Activated CD4-positive, CD25-positive, alpha-beta regulatory T cell (primary cell): ENCODE data around the gene SRGAP3.

Experiments
- DNase-seq, 4 experiments: peaks; one replicate each; lab custom pipeline; 2025; lab: John Stamatoyannopoulos, UW

SRGAP3 gene

DNA sequence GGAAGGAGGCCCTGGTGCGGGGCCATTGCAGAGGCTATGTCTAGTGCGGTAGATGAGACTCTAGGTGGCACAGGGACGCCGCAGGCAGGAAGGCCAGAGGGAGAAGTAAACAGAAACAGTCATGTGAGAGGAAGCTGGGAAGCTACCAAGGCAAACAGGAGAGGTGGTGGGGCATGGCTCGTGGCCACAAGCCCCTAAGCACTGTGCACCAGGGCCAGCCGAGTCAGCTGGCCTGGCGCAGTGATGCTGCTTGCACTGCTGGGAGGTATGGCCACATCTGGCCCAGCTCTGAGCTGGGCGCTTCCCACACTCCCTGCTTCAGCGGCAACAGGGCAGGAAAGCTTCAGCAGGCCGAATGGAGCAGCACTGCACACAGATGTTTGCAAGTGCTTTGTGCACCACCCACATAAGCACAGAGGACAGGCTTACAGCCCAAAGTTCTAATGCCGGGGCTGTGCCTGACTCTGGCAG lies 76.6 kb downstream of the SRGAP3 start:
- DNase-seq: no peak

DNA sequence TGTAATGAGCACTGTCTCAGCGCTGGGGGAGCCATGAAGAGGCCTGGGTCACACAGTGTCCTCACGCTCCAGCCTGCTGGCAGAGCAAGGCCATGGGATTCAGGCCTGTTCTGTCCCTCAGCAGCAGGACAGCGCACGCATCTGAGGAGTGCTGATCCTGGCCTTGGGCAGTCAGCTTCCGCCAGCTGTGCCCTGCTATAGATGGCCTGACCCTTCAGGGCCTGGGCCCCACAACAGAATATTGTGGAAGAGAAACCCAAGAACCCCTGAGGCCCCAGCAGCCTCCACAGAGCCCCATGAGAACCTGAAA lies 78.6 kb downstream of the SRGAP3 start:
- no peak for DNase-seq

DNA sequence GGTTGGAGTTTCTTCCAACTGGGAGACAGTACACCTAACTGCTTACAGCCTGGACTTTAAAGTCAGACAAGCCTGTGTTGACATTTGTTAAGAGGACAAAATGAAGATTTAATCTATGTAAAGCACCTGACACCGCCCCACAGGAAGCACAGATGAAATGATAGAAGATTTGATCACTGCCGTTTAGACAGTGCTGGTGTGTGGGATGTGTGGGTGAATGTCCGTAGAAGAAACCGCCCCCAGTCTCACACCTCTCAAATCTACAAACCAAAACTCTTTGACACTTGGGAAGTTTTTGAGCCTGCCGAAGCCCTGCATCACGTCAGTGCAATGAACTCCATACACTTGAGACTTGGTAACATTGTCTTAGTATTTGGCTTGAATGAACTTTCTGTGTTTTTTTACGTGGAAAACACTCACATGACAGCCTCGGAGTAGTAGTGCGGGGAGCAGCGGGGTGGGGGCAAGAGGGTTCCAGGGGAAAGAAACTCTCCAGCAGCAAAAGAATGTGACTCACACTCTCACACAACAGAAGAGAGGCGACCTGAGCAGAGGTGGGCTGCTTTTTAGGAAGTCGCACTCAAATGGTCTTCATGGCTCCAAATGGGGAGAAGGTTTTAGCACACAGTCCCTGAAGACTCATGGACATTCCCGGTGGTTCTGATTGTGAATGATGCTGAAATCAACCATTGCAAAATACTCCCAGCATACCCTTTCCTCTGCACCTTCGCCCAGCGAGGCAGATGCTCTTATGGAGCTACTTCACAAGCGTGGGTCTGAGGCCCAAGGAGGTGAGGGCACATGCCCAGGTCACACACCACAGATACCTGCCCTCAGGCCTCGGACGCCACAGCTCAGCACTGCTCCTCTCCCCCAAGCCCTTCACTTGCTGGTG lies 79.2 kb downstream of the SRGAP3 start:
- DNase-seq: no peak

DNA sequence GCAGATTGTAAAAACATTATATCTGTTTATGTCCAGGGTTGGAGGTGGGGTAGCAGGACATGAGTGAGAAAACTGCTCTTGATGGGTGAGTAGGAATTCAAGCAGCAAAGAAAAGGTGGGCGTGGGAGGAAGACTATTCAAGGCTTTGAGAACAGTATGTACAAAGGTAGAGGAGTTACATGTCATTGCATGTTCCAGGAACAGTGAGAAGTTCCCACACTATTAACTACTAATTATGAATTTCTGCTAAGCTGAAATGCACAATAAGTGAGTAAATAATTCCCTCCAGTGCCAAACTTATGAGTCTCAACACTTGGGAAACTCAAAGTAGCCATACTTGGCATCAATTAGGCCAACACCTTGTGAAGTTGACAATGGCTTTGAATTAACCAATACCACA lies 80.1 kb downstream of the SRGAP3 start:
- DNase-seq: no peak

DNA sequence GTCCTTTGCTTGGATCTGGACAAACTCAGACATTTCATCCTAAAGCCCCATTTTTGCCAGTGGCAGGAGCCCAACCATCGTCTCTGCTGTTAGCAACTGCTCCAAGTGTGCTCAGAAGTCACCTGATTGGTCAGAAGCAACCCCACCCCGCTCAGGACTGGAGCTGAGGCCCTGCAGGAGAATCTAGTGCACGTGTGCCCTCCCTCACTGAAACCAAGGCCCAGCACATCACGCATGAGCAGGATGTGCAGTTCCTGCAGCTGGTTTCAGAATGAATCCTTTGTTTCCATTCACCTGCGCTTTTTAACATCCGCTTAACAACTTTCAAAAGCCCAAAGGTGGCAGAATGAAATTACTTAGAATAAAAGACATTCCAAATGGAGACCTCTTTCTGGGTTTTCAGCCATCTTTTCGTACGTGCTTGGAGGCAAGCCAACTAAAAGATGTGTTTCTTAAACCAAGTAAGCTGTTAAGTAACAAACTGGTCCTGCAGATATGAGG lies 81.2 kb downstream of the SRGAP3 start:
- DNase-seq: peak in 2 of 4 experiments; percentile 15 to 26

DNA sequence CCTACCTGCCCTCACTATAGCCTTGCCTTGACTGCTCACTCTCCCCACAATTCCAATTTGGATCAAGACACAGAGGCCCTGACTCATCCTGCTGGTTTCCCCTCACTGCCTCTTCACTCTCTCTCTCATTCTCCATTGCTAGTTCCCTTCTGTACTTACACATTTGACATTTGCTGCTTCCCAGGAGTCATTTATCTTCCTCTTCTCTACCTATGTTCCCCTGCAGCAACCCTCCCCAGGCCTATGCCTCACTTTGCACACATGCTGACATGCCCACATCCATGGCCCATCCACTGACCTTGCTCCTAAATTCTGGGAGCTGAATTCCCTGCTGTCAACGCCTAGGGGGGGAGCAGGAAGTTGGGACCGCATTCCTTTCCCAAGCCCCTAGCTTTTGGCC lies 82.2 kb downstream of the SRGAP3 start:
- no peak for DNase-seq

DNA sequence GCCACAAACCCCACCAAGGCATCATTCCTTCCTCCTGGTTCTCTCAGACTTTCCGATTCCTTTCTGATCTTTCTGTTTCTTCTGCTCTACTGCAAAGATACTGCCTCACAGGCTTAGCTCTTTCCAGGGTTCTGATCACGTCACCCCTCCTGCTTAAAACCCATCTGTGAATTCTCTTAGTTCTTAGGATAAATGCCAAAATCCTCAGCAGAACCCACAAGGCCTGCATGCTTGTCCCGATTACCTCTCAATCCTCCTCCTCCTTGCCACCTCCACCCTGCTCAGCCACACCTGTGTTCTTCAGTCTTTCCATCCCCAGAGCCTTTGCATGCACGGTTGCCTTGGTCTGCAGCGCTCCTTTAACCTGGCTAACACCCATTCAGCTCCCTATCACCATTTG lies 84.0 kb downstream of the SRGAP3 start:
- DNase-seq: no peak

DNA sequence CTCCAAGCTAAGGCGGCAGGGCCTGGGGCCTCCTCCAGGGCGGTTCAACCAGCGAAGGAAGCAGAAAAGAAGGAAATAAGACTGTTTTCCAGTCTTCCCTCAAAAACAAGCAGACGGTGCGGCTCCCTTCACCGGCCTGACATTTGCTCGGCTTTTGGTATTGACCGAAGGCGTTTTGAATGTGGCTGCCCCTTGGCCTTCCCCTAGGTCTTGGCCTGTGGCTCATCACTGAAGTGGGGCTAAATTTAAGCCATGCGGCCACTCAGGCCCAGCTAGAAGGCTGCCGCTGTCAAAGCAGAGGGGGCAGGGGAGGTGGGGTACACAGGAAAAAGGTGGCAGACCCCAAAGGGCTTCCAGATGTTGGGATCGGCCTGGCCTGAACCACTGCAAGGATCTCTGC lies 86.2 kb downstream of the SRGAP3 start:
- no peak for DNase-seq

DNA sequence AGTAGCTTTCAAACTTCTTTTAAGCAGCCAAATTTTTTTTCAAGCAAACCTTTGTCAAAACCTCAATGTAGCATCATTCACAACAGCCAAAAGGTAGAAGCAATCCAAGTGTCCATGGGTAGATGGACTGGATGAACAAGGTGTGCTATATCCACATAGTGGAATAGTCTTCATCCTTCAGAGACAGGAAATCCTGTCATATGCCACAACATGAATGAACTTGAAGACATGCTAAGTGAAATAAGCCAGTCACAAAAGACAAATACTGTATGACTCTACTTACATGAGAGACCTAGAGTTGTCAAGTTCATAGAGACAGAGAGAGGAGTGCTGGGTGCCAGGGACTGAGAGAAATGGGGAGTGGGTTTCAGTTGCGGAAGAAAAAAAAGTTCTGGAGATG lies 87.6 kb downstream of the SRGAP3 start:
- DNase-seq: no peak

DNA sequence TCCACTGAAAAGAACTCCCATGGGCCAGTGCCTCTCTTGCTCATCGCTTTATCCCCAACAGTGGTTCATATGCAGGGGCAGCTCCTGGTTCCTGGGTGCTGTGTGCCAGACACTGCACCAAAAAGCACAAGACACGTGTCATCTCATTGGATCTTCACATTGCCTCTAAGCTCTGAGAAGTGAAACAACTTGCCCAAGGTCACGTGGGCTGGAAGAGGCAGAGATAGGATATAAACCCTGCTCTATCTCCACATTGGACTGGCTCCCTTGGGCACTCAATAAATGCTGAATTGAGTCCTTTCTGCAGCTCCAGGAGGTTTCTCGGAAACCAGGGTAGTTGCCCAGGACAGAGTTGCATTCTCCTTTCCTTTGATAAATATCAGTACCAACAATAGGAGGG lies 88.1 kb downstream of the SRGAP3 start:
- DNase-seq: no peak

DNA sequence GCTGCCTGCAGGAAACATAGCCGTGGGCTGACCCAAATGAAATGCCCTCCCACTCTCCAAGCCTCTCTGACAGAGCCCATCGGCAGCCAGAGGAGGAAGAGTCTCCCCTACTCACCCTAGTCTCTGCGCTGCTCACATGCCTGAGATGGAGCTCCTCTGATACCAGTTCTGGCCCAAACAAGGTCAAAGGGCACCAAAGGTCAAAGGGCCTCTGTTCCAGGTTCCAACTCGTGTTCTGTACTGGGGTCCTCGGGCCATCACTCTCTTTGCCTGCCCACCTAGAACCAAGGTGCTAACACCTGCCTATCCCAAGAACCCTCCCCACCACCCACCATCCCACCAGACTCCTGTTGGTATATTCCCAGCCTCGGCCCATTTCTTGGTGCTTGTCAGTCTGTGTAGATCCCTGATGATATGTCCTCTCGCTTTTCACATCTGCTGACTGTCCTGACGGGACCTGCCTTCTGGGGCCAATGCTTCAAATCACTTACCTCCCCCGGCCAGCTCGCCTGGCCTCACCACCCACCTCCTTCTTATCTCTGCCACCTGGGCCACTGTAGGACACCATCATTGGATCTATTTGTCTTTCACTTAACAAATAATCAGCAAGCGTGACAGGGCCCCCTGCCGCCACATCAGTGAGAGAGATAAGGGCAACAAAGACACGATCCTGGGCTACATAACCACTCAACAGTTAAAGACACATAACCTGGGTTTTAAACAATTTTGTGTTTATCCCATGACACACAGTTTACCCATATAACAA lies 90.4 kb downstream of the SRGAP3 start:
- no peak for DNase-seq

DNA sequence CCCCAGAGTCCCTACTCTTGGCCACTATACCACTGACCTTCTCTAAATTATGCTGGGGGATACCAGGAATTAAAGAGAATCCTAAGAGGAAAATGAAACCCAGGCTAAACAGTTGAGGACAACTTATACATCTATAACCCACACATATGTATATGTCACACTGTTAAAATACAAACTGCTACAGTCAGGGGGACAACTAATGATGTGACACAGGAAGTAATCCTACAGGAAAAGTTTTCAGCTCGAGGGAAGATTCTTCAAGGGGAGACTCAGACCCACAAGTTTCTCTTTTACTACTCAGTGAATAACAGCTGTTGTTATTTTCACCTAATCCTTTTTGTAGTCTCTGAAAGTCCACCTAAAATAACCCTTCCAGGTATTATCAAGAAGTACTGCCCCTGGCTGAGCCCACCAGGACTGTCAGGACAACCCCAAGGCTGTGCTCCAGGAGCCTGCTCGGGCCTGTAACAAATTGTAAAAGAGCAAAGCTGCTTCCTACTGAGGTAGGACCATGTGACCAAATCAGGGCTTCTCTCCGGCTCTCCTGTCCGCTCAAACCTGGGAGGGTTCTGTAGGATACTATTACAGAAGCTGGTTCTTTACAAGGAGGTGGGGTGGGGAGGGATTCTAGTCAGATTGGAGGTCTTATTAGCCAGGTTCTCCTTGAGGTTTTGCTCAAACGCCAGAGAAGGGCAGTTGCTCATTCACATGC lies 91.6 kb downstream of the SRGAP3 start:
- no peak for DNase-seq

DNA sequence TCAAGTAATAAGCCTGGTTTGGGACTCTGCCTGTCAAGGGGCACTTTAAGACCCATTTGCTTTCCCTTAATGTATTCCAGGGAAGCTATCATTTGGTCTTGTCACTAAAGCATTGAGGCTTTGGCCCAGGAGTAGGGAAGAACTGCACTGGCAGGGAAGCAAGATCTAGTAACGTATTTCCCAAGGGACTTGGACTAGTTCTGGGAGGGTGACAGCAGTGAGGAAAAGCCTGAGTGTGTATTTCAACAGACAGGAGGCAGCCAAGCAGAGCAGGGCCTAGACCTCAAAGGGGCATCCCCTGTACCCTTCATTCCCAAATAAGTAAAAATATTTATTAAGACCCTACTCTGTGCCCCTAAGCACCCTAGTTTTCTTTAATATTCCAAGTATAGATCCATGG lies 92.8 kb downstream of the SRGAP3 start:
- no peak for DNase-seq

DNA sequence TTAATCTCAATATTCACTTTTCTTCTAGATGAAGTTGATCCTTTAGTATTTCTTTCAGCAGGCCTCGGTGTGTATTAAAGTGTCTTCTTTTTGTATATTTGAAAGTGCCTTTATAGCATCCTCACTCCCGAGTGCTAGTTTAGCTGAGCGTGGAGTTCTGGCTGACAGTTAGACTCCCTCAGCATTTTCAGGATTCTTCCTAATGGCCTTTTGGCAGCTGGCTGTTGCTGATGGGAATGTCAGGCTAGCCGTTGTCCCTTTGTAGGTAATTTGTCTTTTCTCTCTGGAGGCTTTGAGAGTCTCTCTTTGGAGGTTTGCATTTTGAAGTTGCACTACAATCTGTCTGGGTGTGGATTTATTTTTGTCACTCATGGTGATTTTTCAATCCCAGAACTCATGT lies 94.4 kb downstream of the SRGAP3 start:
- DNase-seq: no peak

DNA sequence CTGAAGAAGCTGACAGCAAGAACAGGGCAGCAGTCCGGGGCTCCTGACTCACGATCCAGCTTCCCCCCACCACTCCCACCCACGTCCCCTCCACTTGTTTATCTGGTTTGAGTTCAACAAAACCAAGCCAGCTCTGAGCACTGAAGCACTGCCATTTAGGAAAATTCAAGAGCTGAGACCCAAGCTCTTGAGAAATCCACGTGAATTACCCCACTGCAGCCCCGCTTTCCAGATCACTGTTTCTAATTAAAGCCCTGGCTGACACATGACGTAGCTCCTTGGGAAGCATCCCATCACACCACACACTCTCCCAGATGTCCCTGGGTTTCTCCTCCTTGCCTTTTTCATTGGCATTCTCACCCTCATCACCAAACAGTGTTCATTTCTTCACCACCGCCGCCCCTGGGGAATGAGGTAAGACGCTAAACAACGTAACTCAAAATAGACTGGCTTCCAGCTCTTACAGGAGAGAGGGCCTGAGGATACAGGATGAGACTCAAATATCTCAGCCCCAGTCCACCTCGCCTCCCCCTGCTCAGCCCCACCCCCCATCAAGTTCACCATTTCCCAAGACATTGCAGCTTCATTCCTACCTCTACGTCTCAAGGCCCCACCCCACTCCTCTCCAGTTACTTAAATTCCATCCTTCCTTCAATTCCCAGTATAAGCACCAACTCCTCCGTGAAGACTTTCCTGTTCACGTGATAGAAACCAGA lies 95.4 kb downstream of the SRGAP3 start:
- no peak for DNase-seq

DNA sequence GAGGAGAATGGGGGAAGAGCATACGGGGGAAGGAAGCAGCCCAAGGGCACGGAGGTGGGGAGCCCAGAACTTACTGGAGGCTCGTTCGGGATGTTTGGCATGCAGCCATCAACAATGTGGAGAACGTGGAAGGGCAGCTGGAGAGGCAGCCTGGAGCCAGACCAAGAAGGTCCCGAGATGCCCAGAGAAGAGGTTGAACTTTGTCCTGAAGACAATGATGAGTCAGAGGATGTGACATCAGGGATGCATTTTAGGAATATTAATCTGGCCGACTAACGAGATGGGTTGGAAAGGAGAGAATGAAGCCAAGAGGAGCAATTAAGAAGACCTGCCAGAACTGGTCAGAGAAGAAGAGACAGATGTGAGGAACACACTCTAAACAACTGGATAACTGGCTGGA lies 98.2 kb downstream of the SRGAP3 start:
- no peak for DNase-seq

DNA sequence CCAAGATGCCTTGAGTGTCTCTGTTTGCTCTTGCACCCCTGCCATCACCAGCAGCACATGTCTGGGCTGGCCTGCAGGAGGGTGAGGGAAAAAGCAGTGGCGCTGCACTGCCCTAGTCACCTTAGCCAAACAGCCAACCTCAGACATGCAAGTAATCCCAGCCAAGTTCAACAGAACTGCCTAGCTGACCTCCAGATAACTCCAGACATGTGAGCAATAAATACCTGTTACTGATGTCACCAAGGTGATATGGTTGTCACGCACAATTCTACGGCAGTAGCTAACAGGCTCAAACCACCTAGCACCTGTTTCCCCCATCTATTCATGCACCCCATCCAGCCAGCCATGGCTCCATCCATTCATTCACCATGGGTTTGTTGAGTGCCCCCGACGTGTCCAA lies 99.9 kb downstream of the SRGAP3 start:
- no peak for DNase-seq

DNA sequence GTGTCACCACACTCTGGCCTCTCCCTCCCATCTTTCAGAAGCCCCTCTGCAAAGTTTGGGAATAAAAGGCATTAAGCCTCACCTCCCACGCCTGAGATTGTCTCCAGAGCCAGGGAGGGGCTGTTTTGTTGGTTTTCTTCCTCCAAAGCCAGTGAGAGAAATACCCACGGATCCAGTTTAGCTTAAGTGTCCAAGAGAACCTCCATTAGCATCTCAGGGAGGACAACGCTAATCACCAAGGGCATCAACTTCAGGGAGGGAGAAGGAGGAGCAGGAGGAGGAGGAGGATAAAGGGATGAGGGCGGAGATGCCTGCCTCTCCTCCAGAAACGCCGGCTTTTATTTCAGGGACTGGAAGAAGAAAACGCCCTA lies 101.6 kb downstream of the SRGAP3 start:
- DNase-seq: no peak

DNA sequence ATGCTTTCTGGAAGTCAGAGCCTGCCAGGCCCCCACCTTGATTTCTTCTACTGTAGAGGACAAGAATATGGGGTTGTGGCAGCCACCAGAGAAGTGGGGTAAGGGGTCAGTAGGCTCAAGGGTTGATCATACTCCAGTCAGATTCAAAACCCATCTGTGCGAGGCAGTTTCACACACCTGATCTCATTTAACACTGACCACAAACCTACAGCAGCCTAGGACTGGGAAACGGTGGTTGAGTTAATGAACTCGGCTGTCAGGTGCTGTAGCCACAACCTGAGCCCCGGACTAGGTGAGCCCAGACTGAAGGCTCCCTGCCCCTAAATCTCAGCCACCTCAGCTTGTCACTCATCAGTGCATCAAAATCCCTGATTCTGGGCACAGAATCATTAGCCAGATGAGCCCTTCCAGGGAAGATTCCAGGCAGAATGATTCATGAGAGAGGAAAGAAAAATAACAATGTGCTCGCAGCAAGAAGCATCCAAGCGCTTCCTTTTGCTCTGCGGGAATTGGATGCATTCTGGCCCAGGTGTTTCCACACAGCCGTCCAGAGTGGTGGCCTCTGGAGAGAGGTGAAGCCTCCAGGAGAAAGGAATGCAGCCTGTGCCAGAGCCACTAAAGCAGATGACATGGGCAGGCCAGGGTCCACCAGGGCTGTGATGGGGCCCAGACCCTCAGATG lies 102.1 kb downstream of the SRGAP3 start:
- no peak for DNase-seq

DNA sequence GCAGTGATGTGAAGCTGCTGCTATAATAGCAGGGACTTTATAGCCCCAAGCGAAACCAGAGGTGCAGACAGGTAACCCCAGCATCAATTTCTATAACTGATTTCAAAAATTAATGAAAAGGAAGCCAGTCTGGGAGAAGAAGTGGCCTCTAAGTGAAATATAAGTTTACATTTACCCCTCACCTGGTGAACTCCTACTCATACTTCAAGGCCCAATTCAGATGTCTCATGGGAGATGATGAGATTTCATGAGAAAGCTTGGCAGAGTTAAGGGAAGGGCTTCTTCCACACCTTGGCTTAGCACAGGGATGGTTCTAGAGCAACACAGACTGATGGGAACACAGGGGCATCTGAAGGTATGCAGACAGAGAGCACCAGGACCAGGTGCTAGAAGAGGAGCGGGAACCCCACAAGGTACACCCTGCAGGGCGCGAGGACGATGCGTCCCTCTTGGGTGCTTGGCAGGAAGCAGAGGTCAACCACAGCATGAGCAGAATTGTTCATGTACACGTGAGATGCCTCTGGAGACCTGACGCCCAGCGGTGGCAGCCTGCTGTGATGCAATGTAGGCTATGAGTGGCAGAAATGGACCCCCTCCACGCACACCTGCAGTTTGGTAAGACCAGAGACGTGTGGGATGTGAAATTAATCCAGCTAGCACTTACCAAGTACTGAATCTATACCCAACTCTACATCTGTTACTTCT lies 102.9 kb downstream of the SRGAP3 start:
- DNase-seq: no peak

DNA sequence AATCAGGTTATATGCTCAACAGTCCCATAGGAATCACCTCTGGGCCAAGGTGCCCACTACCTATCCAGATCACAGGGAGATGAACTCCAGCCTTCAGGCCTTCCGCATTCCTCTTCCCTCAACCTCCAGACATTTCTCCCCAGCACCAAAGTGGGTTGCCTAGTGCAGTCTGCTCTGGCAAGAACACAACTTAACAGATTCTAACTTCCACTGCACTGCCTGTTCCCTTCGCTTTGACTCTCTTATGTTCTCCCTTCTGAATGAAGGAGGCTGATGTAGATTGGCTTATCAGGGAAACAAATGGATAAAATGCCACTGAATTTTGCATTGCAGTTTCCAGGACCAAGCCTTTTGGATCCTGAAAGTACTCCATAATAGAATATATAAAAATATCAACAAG lies 106.3 kb downstream of the SRGAP3 start:
- no peak for DNase-seq
